Coronary artery (tissue), 2 donors: ENCODE results near the gene SERINC4.

Experiments used
- DNase-seq: peaks from one replicate; pipeline ENCODE4 v3.0.0-alpha.2; 2017; ENCODE audit warnings: low spot score
- H3K27ac ChIP-seq, 2 donors: fragments of 200-600 bp; sonication (generic); one replicate each; pipeline ENCODE4 v1.5.1; 2016 to 2019
- H3K4me3 ChIP-seq: fragments of 200-600 bp; sonication (generic); 2 replicates; pipeline ENCODE4 v1.5.1; 2016; ENCODE audit warnings: mild to moderate bottlenecking, moderate library complexity
- TF ChIP-seq, protein P1 (sequence below): fragments of 200-600 bp; sonication (generic); IDR thresholded peaks from one replicate; pipeline ENCODE4 v1.5.1; 2019; ENCODE audit warnings: antibody characterized with exemption

SERINC4 gene

DNA sequence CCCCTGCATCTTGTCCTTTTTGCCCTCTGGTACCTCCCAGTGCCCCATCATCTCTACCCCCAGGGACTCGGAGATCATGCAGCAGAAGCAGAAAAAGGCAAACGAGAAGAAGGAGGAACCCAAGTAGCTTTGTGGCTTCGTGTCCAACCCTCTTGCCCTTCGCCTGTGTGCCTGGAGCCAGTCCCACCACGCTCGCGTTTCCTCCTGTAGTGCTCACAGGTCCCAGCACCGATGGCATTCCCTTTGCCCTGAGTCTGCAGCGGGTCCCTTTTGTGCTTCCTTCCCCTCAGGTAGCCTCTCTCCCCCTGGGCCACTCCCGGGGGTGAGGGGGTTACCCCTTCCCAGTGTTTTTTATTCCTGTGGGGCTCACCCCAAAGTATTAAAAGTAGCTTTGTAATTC is 6.4 kb downstream of the SERINC4 start:
- TF ChIP-seq, protein P1, sequence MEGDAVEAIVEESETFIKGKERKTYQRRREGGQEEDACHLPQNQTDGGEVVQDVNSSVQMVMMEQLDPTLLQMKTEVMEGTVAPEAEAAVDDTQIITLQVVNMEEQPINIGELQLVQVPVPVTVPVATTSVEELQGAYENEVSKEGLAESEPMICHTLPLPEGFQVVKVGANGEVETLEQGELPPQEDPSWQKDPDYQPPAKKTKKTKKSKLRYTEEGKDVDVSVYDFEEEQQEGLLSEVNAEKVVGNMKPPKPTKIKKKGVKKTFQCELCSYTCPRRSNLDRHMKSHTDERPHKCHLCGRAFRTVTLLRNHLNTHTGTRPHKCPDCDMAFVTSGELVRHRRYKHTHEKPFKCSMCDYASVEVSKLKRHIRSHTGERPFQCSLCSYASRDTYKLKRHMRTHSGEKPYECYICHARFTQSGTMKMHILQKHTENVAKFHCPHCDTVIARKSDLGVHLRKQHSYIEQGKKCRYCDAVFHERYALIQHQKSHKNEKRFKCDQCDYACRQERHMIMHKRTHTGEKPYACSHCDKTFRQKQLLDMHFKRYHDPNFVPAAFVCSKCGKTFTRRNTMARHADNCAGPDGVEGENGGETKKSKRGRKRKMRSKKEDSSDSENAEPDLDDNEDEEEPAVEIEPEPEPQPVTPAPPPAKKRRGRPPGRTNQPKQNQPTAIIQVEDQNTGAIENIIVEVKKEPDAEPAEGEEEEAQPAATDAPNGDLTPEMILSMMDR: no peak
- Histone ChIP-seq H3K4me3 (peak overlapping the region; percentile 93), H3K27ac (peak overlapping the region; percentile 88 to 90)
- no peak for DNase-seq

DNA sequence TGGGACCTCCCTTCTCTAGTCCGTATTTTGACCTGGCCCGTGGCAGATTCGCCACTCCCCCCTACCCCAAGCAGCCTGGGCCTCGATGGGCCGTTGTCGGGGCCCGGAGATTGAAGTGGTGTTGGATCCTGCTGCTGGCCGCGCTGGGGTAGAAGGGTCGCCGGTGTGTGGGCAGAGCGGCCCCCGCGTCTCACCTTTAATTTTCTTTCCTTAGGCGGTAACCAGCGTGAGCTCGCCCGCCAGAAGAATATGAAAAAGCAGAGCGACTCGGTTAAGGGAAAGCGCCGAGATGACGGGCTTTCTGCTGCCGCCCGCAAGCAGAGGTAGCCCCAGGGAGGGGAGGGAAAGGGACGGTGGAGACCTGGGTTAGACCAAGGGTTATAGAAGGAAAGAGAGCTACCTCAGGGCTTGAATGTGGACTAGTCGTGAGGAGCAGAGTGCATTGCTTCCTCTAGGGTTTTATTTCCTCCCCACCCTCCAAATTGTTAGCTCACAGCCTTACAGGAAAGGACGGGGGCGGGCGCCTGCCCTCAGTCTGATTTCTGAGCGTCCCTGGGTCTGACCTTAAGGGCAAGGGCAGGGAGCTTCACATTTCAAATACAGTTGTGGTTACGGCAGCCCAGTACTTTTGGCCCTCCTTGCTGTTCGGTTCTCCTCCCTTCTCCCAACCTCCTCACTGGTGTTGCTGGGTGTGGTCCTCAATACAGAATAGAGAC is 7.1 kb downstream of the SERINC4 start:
- DNase-seq: no peak
- H3K4me3 ChIP-seq: peak overlapping the region; percentile 93
- TF ChIP-seq, protein P1: no peak
- peak overlapping the region; percentile 88 to 90 for H3K27ac ChIP-seq

DNA sequence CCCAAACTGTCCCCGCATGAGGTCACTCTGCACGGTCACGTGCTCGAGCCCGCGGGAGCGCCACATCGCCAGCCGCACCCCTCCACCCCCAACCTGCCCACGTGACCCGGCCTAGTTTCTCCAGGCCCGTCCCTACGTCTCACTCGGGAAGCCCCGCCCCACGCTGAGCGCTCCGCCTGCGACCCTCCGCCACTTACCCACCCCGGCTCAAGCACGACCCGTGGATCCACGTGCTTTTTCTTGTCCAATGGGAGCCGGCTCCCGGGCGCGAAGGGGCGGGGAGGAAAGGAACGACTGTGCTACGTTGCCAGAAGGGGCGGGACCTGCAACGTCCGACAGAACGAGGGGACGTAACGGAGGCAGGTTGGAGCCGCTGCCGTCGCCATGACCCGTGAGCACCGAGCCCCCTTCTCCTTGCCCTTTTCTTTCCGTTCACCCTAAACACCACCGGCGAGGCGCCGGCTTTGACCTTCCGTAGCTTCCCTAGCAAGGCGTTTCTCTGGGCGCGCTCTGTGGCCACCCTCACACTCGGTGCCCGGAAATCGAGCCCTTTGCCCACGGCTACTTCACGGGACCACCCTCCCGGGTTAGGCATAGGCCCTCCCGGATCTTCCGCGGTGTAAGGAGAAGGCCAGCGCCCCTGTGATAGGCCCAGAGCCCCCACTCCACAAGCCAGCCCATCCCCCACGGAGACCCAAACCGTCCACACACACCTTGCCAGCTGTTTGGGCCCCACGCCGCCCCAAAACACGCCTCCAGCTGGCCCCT is 7.8 kb downstream of the SERINC4 start, which contains the start of gene SERF2:
TSS of gene SERF2 (plus strand) at position 328 of the 768 bp plus-strand sequence. CDS start at position 385, 57 bp downstream.
- peak within 1 kb of the TSS; percentile 88 to 90 for H3K27ac ChIP-seq
- peak within 1 kb of the TSS; percentile 93 for H3K4me3 ChIP-seq
- TF ChIP-seq, protein P1: no peak
- peak; percentile 100 for DNase-seq

DNA sequence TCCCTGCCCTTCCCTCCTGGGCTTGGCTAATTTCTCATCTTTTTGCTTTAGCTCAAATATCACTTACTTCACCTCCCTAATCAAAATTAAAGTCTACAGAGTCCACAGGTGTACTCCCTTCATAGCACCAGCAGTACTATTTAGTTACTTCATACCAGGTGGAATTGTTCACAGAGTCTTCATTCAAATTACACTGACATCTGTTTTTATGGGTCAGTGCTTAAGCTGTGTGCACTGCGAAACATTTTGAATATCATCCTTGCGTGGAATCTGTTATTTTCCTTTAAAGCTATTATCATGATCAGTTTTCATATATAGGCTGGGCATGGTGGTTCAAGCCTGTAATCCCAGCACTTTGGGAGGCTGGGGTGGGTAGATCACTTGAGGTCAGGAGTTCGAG is 10.6 kb downstream of the SERINC4 start:
- Histone ChIP-seq H3K4me3 (no peak overlapping the region), H3K27ac (no peak overlapping the region)
- TF ChIP-seq, protein P1: no peak
- no peak for DNase-seq

DNA sequence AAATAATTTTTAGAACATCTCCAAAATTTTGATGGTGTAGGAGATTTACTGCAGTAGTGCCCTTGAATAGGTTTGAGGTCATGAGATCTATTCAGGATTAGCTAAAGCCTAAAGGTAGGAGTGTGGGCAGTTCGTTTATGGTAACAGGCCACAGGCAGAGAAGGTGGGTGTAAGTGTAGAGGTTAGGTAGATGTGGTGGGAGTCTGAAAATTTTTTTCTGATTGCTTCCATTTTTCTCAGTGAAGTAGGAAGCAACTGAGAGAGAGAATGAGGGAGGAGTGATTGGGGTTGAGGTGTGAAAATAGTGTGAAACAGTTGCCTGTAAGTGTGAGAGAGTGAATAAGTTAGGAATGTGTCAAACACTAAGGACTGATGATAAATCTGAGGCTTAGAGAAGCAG is 21.0 kb downstream of the SERINC4 start:
- H3K27ac ChIP-seq: no peak overlapping the region
- DNase-seq: no peak
- no peak overlapping the region for H3K4me3 ChIP-seq
- TF ChIP-seq, protein P1: no peak

DNA sequence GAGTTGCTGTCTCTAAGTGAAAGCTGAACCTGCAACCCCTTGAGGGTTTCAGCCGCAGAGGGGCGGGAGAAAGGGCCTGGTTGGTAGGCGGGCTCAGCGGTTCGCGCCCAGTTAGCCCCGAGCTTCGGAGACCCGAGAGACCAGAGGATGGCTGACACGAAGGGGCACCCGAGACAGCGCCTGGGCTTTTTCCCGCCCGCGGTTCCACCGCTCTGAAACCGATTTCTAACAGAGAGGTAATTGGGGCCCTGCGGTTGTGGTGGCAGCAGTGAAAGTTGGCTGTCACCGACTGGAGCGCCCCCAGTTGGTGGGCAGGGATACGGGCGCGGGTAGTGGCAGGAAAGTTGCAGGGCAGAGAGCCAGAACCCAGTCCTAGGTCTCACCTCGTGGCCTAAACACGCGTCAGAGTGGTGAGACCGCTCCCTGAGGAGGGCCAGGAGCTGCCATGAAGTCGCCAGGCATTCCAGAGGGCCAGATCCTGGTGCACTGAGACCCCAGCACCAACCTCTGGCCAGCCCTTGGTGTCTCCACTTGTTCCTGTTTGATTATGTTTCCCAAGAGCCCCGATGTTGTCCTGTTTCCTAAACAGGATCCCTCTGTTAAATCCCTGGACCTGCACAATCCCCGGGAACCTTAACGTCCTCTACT is 22.6 kb downstream of the SERINC4 start:
- DNase-seq: peak; percentile 91
- peak overlapping the region; percentile 72 for H3K4me3 ChIP-seq
- H3K27ac ChIP-seq: peak overlapping the region; percentile 90 to 94
- TF ChIP-seq, protein P1: peak; percentile 32
